GM08714 (cell line): Measurements from ENCODE around the gene B2M.
"Not testable (repeated sequence)": the region's sequence is repeated elsewhere in the genome, so short reads cannot be mapped to it uniquely, and the experiment has no call there.

Experiments
- H3K4me3 ChIP-seq: fragments of 200-500 bp; sonication (Bioruptor generic); 2 replicates; pipeline ENCODE4 v1.5.1; 2014; ENCODE audit warnings: mild to moderate bottlenecking, low read length, inconsistent platforms
- ZNF274 ChIP-seq: IDR thresholded peaks from 2 replicates; pipeline ENCODE4 v1.6.1; 2012; ENCODE audit warnings: mild to moderate bottlenecking, low read depth, low read length

Gene B2M

GRCh38 chr15:44692659-44693058 lies 18.7 kb upstream of the B2M start:
- no peak for TF ChIP-seq ZNF274
- H3K4me3 ChIP-seq, result no peak overlapping the region

DNA sequence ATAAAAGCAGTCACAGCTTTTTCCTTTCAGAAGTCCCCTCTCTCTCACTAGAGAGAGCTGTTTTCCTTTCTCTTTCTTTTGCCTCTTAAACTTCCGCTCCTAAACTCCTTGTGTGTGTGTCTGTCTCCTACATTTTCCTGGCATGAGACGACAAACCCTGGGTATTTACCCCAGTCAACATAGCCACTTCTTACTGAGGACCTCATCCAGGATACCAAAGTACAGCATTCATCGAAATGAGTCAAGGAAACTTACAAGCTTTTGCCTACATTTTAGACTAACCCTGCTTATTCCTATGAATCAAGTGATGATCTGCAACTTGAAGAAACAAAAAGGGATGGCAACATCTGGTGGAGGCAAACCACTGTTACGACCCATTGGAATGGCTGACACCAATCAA lies 16.9 kb upstream of the B2M start:
- H3K4me3 ChIP-seq, result no peak overlapping the region
- no peak for TF ChIP-seq ZNF274

GRCh38 chr15:44695294-44695693 lies 16.0 kb upstream of the B2M start:
- TF ChIP-seq ZNF274, result no peak
- no peak overlapping the region for H3K4me3 ChIP-seq

DNA sequence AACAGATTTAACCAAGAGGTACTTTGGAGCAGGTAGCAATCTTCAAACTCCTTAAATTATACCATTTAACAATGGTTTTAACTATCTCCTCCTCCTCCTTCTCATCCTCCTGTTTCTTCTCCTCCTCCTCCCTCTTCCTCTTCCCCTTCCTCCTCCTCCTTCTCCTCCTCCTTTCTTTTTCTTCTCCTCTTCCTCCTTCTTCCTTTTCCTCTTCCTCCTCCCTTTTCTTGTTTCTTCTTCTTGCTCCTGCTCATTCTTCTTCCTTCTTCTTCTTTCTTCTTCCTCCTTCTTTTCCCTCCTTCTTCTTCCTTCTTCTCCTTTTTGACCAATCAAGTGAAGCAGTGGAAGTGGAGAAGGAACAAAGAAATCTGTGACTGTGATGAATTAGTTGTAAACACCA lies 14.3 kb upstream of the B2M start:
- no peak overlapping the region for H3K4me3 ChIP-seq
- no peak for TF ChIP-seq ZNF274

- TF ChIP-seq ZNF274, result no peak
These were observed 12.7 kb upstream of the B2M start for GRCh38 chr15:44698641-44699040.

GRCh38 chr15:44700676-44701075 lies 10.6 kb upstream of the B2M start:
- not testable (repeated sequence) for H3K4me3 ChIP-seq

More at GRCh38 chr15:44698641-44699040, 12.7 kb upstream of the B2M start:
- H3K4me3 ChIP-seq, result no peak overlapping the region

GRCh38 chr15:44705986-44706385 lies 5.3 kb upstream of the B2M start:
- no peak overlapping the region for H3K4me3 ChIP-seq
- TF ChIP-seq ZNF274, result no peak

GRCh38 chr15:44706401-44706800 lies 4.9 kb upstream of the B2M start:
- no peak for TF ChIP-seq ZNF274
- H3K4me3 ChIP-seq, result no peak overlapping the region

DNA sequence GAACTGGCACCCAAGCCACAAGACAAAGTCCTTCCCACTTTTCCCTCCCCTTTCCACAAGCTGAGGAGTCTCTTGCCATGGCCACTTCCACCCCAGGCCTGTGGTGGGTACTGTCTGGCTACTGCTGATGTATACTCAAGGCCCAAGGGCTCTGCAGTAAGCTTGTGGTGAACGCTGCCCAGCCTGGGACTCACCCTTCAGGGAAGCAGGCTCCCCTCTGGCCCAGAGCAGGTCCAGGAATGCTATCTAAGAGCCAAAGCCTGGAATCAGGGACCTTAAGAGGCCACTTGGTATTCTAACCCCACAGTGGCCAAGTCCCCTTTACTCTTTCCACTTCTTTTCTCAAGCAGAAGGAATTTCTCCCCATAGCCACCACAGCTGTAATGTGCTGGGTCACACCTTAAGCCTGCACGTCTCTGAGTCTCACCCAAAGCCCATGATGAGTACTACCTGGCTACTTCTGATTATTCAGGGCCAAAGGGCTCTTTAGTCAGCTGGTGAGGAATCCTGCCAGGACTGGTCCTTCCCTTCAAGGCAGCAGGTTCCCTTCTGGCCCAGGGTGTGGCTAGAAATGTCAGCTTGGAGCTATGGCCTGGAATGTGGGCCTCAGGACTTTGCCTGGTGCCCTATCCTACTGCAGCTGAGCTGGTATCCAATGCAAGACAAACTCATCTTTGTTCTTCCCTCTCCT lies 4.2 kb upstream of the B2M start:
- no peak for TF ChIP-seq ZNF274

GRCh38 chr15:44710236-44711095 lies 851 bp upstream of the B2M start:
- TF ChIP-seq ZNF274, result no peak
- H3K4me3 ChIP-seq, result peak overlapping the region; percentile 96

More for the DNA sequence above, 4.2 kb upstream of the B2M start:
- H3K4me3 ChIP-seq, result no peak overlapping the region

DNA sequence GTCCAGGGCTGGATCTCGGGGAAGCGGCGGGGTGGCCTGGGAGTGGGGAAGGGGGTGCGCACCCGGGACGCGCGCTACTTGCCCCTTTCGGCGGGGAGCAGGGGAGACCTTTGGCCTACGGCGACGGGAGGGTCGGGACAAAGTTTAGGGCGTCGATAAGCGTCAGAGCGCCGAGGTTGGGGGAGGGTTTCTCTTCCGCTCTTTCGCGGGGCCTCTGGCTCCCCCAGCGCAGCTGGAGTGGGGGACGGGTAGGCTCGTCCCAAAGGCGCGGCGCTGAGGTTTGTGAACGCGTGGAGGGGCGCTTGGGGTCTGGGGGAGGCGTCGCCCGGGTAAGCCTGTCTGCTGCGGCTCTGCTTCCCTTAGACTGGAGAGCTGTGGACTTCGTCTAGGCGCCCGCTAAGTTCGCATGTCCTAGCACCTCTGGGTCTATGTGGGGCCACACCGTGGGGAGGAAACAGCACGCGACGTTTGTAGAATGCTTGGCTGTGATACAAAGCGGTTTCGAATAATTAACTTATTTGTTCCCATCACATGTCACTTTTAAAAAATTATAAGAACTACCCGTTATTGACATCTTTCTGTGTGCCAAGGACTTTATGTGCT lies 527 bp downstream of the B2M start:
- TF ChIP-seq ZNF274, result no peak

GRCh38 chr15:44712346-44713005 lies 1.2 kb downstream of the B2M start:
- peak overlapping the region; percentile 96 for H3K4me3 ChIP-seq
- TF ChIP-seq ZNF274, result no peak

More for the DNA sequence above, 527 bp downstream of the B2M start:
- peak overlapping the region; percentile 96 for H3K4me3 ChIP-seq

DNA sequence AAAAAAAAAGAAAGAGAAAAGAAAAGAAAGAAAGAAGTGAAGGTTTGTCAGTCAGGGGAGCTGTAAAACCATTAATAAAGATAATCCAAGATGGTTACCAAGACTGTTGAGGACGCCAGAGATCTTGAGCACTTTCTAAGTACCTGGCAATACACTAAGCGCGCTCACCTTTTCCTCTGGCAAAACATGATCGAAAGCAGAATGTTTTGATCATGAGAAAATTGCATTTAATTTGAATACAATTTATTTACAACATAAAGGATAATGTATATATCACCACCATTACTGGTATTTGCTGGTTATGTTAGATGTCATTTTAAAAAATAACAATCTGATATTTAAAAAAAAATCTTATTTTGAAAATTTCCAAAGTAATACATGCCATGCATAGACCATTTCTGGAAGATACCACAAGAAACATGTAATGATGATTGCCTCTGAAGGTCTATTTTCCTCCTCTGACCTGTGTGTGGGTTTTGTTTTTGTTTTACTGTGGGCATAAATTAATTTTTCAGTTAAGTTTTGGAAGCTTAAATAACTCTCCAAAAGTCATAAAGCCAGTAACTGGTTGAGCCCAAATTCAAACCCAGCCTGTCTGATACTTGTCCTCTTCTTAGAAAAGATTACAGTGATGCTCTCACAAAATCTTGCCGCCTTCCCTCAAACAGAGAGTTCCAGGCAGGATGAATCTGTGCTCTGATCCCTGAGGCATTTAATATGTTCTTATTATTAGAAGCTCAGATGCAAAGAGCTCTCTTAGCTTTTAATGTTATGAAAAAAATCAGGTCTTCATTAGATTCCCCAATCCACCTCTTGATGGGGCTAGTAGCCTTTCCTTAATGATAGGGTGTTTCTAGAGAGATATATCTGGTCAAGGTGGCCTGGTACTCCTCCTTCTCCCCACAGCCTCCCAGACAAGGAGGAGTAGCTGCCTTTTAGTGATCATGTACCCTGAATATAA lies 2.0 kb downstream of the B2M start:
- peak overlapping the region; percentile 96 for H3K4me3 ChIP-seq
- no peak for TF ChIP-seq ZNF274
